Ramos (cell line): ENCODE results near the gene FBXL17.
"Not testable (repeated sequence)": the region's sequence is repeated elsewhere in the genome, so short reads cannot be mapped to it uniquely, and the experiment has no call there.

ENCODE experiments used
- in situ Hi-C: fragments of 300-500 bp; cut with MboI; formaldehyde crosslinking; loops from one replicate; pipeline ENCODE4 v1.14.3; 2022; ENCODE audit warnings: low sequenced_read_pairs; ENCODE audit not compliant: unreplicated experiment

Gene FBXL17

DNA sequence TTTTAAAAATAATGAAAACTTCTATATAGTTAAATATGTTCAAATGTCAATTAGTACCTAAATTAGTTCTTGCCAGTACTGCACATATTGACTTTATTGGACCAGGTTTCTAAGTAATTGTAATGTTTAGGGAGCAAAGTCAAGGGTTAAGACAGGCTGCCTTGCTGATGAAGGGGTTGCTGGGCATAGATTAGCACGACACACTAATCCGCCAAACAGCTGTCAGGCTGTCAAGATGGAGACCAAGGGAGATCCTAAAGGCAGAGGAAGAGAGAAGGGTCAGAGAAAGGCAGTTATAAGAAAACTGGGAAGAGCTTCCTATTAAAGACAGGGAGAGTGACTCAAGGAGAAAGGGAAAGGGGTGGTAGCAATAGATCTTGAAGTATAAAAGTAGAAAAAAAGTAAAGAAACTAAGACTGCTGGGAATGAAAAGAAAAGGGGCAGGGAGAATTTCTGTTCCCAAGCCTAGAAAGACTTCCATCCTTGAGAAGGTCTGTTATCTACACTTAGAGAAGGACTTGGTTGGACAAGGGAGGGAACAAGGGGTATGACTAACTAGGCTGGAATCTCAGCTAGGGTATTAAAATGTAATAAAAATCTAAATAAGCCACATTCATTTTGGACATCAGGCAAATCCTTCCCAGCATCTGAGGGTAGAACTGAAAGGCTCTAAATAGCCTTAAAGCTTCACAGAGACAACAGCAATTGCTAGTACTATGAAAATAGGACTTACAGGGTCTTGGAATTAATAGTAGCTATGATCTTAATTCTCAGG is 188.7 kb downstream of the FBXL17 start:
- in situ Hi-C loops, result no loop called here

DNA sequence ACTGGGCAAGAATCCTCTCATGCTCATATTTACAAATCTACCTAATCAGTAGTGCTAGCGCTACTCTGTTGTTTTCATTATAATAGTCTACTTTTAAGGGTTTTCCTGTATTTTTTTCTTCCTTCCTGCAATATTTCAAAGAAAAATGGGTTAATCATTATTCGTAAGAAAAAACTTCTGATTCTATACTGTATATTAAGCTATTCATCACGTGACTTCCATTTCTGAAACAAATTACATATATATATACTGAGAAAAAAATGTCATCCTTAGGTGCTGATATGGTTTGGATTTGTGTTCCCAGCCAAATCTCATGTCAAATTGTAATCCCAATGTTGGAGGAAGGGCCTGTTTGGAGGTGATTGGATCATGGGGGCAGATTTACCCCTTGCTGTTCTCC is 197.0 kb downstream of the FBXL17 start:
- in situ Hi-C loops, result no loop called here

DNA sequence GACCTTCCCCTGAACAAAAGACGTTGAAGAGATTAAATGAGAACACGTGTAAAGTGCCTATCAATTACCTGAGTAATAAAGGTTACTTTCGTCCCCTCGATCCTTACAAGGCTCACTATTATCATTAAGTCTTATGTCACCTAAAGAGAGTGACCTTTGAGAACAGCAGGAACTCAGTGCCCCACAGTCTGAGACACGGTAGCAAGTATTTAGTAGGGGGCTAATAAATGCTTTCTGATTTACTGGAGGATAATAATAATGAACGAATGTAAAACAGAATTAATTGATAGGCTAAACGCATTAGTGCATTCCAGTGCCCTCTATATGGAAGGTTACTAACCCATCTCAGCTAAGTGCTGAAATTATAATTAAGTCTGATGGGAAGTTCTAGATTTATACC is 199.9 kb downstream of the FBXL17 start:
- in situ Hi-C loops, result no loop called here

- in situ Hi-C loops, result no loop called here
These were observed 207.6 kb downstream of the FBXL17 start for GRCh38 chr5:108174286-108174685.

GRCh38 chr5:108171759-108172158 is 210.1 kb downstream of the FBXL17 start:
- in situ Hi-C loops, result no loop called here

DNA sequence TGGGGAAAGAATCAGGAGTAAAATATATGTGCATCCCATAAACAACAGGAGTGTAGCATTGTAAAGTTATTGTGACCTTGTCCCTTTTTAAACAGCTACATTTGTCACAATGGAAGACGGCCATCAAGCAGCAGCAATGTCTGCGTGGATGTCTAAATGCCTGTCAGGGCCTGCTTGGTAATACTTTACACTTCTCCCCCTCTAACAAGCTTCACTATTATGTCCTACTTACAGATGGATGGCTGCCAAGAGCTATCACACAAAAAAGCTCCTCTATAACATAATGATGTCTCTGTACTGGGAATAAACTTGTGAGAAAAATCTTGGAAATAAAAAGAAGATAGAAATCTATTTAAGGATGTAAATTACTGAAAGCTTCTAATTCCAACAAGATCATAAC is 213.0 kb downstream of the FBXL17 start:
- in situ Hi-C loops, result no loop called here

DNA sequence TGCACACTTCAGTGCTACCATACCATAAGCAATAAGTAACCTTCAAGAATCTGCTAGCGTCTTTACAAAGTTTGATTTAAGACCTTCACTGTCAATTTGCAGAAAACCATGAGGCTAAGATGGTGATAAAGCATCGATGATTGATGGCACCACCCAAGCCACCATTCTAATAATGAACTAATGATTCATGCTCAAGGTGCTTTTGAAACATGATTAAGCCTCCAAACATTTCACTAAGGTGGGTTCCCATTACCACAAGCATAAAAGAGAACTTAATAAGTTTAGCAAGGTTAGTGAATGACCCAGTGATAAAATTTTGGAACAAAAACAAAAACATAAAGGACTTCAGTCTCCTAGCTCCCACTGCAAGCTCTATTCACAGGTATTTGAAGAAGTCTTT is 214.7 kb downstream of the FBXL17 start:
- in situ Hi-C loops, result no loop called here

- in situ Hi-C loops, result no loop called here
These were observed 217.3 kb downstream of the FBXL17 start for GRCh38 chr5:108164574-108164973.

DNA sequence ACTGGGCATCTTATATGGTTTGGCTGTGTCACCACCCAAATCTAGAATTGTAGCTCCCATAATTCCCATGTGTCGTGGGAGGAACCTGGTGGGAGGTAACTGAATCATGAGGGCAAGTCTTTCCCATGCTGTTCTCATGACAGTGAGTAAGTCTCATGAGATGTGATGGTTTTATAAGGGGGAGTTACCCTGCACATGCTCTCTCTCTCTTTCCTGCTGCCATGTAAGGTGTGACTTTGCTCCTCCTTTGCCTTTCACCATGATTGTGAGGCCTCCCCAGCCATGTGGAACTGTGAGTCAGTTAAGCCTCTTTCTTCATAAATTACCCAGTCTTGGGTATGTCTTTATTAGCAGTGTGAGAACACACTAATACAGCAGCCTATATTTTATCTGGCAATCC is 229.0 kb downstream of the FBXL17 start:
- in situ Hi-C loops, result not testable (repeated sequence)

DNA sequence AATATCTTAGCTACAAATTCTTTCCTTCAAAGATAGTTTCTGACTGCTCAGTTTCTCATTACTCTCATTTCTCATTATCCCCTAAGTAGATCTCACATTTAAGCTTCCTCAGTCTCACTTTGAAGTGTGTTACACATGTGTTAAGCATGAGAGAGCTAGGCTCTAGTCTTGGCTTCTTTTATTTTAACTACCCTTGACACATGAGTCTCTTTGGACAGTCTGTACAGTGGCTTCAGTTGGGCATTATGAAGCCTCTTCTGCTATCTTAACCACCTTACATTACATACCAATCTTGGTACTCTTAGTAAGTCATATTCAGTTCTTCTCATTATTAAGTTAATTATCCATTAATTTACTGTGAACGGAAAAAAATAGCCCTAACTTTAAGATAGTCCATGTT is 232.5 kb downstream of the FBXL17 start:
- in situ Hi-C loops, result no loop called here

DNA sequence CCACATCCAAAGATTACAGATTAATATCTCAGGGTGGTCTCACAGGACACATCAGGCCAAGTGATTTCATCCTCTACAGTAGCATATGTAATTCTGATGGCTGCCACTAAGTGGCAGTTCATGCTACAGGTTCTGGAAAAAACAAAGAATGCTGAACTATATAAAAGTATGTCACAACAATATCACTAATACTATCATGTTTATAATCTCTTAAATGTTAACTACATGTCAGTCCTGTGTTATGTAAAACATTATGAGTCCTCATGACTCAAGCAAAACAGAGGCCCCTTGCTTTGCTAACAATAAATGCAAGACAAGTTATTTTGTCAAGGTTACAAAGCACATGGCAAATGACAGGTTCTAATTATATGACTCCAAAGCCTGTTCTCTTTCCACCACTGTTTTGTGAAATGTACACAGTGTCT is 233.2 kb downstream of the FBXL17 start:
- in situ Hi-C loops, result no loop called here

- in situ Hi-C loops, result no loop called here
These were observed 235.7 kb downstream of the FBXL17 start for GRCh38 chr5:108146222-108146621.

GRCh38 chr5:108145351-108145750 is 236.5 kb downstream of the FBXL17 start:
- in situ Hi-C loops, result no loop called here

DNA sequence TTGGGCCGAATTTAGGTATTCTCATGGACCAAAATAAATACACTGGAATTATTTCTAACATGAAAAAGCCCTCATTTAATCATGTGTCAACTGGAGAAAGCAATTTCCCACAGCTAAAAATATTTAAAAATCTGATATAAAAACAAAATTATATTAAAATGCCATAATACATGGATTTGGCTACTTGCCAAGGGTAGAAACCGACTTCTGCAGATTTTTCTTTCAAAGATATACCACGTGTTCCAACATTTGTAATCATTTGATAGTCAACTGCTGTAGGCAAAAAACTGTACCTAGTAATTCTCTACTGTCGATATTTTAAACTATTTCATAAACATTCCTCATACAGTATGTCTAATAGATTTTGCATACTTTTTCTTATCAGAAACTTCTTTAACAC is 237.6 kb downstream of the FBXL17 start:
- in situ Hi-C loops, result no loop called here

DNA sequence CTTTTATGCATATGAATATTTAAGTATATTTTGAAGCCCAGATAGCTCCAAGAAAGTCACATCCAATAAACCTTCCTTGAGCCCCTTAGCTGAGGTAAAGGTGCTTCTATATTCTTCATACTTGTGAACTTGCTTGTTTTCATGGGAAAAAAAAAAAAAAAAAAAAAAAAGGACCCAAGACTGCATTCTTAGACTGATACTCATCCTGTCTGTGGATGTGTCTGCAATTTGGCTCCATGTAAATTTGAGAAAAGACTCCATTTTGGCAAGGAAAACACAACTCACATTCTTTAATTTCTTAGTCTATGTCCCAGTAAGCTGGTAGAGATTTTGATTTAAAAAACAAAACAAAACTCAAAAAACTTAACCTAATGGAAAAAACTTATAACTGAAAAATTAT is 238.3 kb downstream of the FBXL17 start:
- in situ Hi-C loops, result no loop called here

GRCh38 chr5:108141676-108142075 is 240.2 kb downstream of the FBXL17 start:
- in situ Hi-C loops, result no loop called here

DNA sequence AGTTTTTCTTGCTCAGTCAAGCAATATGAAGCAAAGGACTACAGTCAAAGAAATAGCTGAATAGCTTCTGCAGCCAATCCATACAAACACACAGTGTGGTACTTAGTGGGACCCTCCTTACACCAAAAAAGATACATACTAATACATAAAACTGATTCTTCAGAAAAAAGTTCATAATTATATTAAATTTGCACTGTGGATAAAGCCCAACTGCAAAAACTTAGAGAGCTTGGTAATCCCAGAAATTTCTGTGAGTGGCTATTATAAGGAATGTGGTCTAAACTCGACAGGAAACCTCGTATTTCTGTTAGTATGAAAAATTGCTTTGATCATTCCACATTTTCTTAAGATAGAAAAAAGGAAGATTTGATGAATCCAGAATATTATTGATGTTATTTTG is 245.4 kb downstream of the FBXL17 start:
- in situ Hi-C loops, result no loop called here

- in situ Hi-C loops, result no loop called here
These were observed 252.8 kb downstream of the FBXL17 start for GRCh38 chr5:108129129-108129528.

- in situ Hi-C loops, result no loop called here
These were observed 256.0 kb downstream of the FBXL17 start for GRCh38 chr5:108125771-108126511.

DNA sequence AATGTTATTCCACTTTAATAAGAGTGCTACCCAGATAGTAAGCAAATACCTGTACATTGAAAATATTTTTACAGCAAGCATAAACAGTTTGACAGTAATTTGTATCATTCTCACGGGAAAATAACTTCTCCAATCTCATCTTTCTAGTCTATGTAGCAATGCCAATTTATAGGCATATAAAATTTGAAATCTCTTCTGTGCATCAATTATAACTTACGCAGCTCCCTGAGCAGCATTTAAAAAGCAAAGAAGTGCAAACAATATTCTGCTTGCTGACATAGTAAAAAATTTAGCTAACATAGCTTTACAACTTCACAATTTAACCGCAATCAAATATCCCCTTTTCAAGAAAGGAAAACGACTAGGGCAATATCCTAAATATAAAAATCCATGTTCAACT is 257.3 kb downstream of the FBXL17 start:
- in situ Hi-C loops, result no loop called here

- in situ Hi-C loops, result no loop called here
These were observed 259.2 kb downstream of the FBXL17 start for GRCh38 chr5:108122702-108123101.
